GM12892 (cell line): ENCODE results near the gene SENP6.

Experiments
- POLR2A ChIP-seq: IDR thresholded peaks from 2 replicates; pipeline ENCODE4 v1.6.1; 2011; ENCODE audit warnings: low read depth, low read length, control low read depth
- POLR2AphosphoS5 ChIP-seq: IDR thresholded peaks from 2 replicates; pipeline ENCODE4 v1.6.1; 2011; ENCODE audit warnings: low read depth, low read length, control low read depth
- TAF1 ChIP-seq: IDR thresholded peaks from 2 replicates; pipeline ENCODE4 v1.6.1; 2011; ENCODE audit warnings: low read depth, mild to moderate bottlenecking, control low read depth, low read length, borderline replicate concordance

- TF ChIP-seq POLR2AphosphoS5 = no peak
- TF ChIP-seq POLR2A = no peak
- no peak for TF ChIP-seq TAF1
Observed at GRCh38 chr6:75746221-75746620, 144.5 kb downstream of the SENP6 start.
